GM12891 (cell line): ENCODE results near the gene DLK1.

Experiments
- POLR2A ChIP-seq: IDR thresholded peaks from 2 replicates; pipeline ENCODE4 v1.6.1; 2011; ENCODE audit warnings: low read depth, low read length, control low read depth
- POLR2AphosphoS5 ChIP-seq: IDR thresholded peaks from 2 replicates; pipeline ENCODE4 v1.6.1; 2011; ENCODE audit warnings: low read depth, low read length, control low read depth
- SPI1 ChIP-seq: IDR thresholded peaks from 2 replicates; pipeline ENCODE4 v1.6.1; 2011; ENCODE audit warnings: low read depth, low read length, control low read depth
- TAF1 ChIP-seq: IDR thresholded peaks from 2 replicates; pipeline ENCODE4 v1.6.1; 2011; ENCODE audit warnings: low read depth, low read length, control low read depth

- TF ChIP-seq TAF1 = no peak
- no peak for TF ChIP-seq POLR2A
- TF ChIP-seq POLR2AphosphoS5 = no peak
- no peak for TF ChIP-seq SPI1
Measured at GRCh38 chr14:100786576-100787219, 60.0 kb downstream of the DLK1 start.
